ENCODE measurements around the gene CDH15. TPM values are rescaled to one million over a fixed set of nuclear protein-coding genes. Genes with fewer than 3 reads are reported as not detected.

Gene CDH15
- total RNA-seq, 1 experiment from 2014 or later = 3.8 TPM

Other genes with a start within 250 kb of the CDH15 start
- gene CBFA2T3, start 194.5 kb upstream of the CDH15 start, total RNA-seq (2021; ENCODE audit: unreplicated experiment) = 19.1 TPM
- 74.5 TPM for gene ACSF3, start 77.9 kb upstream of the CDH15 start, total RNA-seq (2021; ENCODE audit: unreplicated experiment)
- 53.7 TPM for gene SLC22A31, start 28.8 kb downstream of the CDH15 start, total RNA-seq (2021; ENCODE audit: unreplicated experiment)
- 19.5 TPM for gene ZNF778, start 46.0 kb downstream of the CDH15 start, total RNA-seq (2021; ENCODE audit: unreplicated experiment)

All from HCT116 (cell line).